ENCODE data around the gene GFRA1.

GFRA1 gene

GRCh38 chr10:116255886-116256751 is 16.9 kb downstream of the GFRA1 start:
- DNase-seq (ENCODE audit: low spot score), result no peak
- in situ Hi-C loops (cut with MboI; ENCODE audit: low sequenced_read_pairs, unreplicated experiment), result no loop called here
- no peak for TF ChIP-seq CTCF (IDR thresholded peaks at IDR 0.05; ENCODE audit: borderline replicate concordance, control extremely low read depth, extremely low read depth, insufficient read depth, missing control alignments)

- TF ChIP-seq CTCF (IDR thresholded peaks at IDR 0.05; ENCODE audit: borderline replicate concordance, control extremely low read depth, extremely low read depth, insufficient read depth, missing control alignments), result no peak
- in situ Hi-C loops (cut with MboI; ENCODE audit: low sequenced_read_pairs, unreplicated experiment), result no loop called here
- DNase-seq (ENCODE audit: low spot score), result no peak
Measured at GRCh38 chr10:116254422-116255155, 18.4 kb downstream of the GFRA1 start.

GRCh38 chr10:116253716-116254115 is 19.3 kb downstream of the GFRA1 start:
- in situ Hi-C loops (cut with MboI; ENCODE audit: low sequenced_read_pairs, unreplicated experiment), result no loop called here
- no peak for TF ChIP-seq CTCF (IDR thresholded peaks at IDR 0.05; ENCODE audit: borderline replicate concordance, control extremely low read depth, extremely low read depth, insufficient read depth, missing control alignments)
- DNase-seq (ENCODE audit: low spot score), result no peak

GRCh38 chr10:116251602-116252395 is 21.2 kb downstream of the GFRA1 start:
- TF ChIP-seq CTCF (IDR thresholded peaks at IDR 0.05; ENCODE audit: borderline replicate concordance, control extremely low read depth, extremely low read depth, insufficient read depth, missing control alignments), result no peak
- in situ Hi-C loops (cut with MboI; ENCODE audit: low sequenced_read_pairs, unreplicated experiment), result no loop called here
- no peak for DNase-seq (ENCODE audit: low spot score)

- no peak for TF ChIP-seq CTCF (IDR thresholded peaks at IDR 0.05; ENCODE audit: borderline replicate concordance, control extremely low read depth, extremely low read depth, insufficient read depth, missing control alignments)
- no peak for DNase-seq (ENCODE audit: low spot score)
- in situ Hi-C loops (cut with MboI; ENCODE audit: low sequenced_read_pairs, unreplicated experiment), result no loop called here
Measured at GRCh38 chr10:116247691-116248090, 25.3 kb downstream of the GFRA1 start.

GRCh38 chr10:116246263-116246662 is 26.7 kb downstream of the GFRA1 start:
- in situ Hi-C loops (cut with MboI; ENCODE audit: low sequenced_read_pairs, unreplicated experiment), result no loop called here
- no peak for DNase-seq (ENCODE audit: low spot score)
- no peak for TF ChIP-seq CTCF (IDR thresholded peaks at IDR 0.05; ENCODE audit: borderline replicate concordance, control extremely low read depth, extremely low read depth, insufficient read depth, missing control alignments)

All from GM13976 (cell line).